OCI-LY3 (cell line): ENCODE data around the gene SLC5A3.

ENCODE experiments used
- CTCF ChIP-seq: fragments of 200-600, 300-600 bp; sonication (generic); IDR thresholded peaks from 2 replicates; pipeline ENCODE4 v1.5.1; 2014; ENCODE audit warnings: antibody characterized with exemption, low read length, low read depth
- EZH2phosphoT487 ChIP-seq: fragments of 200-600 bp; shearing (Covaris generic); IDR thresholded peaks from 2 replicates; pipeline ENCODE4 v1.6.1; 2018; ENCODE audit warnings: antibody characterized with exemption, mixed run types, low read depth

GRCh38 chr21:34091607-34092006 is 18.2 kb downstream of the SLC5A3 start:
- TF ChIP-seq EZH2phosphoT487 (no peak), CTCF (peak; percentile 20)
